Ishikawa (cell line): Measurements from ENCODE around the gene C1QL3.

Experiments
- CEBPB ChIP-seq: IDR thresholded peaks from 2 replicates; pipeline ENCODE4 v1.6.1; 2012
- CREB1 ChIP-seq: IDR thresholded peaks from 2 replicates; pipeline ENCODE4 v1.6.1; 2012; ENCODE audit warnings: low read depth
- EGR1 ChIP-seq: IDR thresholded peaks from 2 replicates; pipeline ENCODE4 v1.6.1; 2012
- EP300 ChIP-seq: IDR thresholded peaks from 2 replicates; pipeline ENCODE4 v1.6.1; 2012; ENCODE audit warnings: borderline replicate concordance
- FOXM1 ChIP-seq: IDR thresholded peaks from 2 replicates; pipeline ENCODE4 v1.6.1; 2012; ENCODE audit warnings: low read depth, borderline replicate concordance
- NFIC ChIP-seq: IDR thresholded peaks from 2 replicates; pipeline ENCODE4 v1.6.1; 2012
- RAD21 ChIP-seq: IDR thresholded peaks from 2 replicates; pipeline ENCODE4 v1.6.1; 2012; ENCODE audit warnings: low read depth
- REST ChIP-seq: IDR thresholded peaks from 2 replicates; pipeline ENCODE4 v1.6.1; 2012; ENCODE audit warnings: low read depth, mild to moderate bottlenecking
- TAF1 ChIP-seq: IDR thresholded peaks from 2 replicates; pipeline ENCODE4 v1.6.1; 2012; ENCODE audit warnings: low read depth, mild to moderate bottlenecking
- TCF12 ChIP-seq: IDR thresholded peaks from 2 replicates; pipeline ENCODE4 v1.6.1; 2012; ENCODE audit warnings: low read depth
- TEAD4 ChIP-seq: IDR thresholded peaks from 2 replicates; pipeline ENCODE4 v1.6.1; 2012
- YY1 ChIP-seq: IDR thresholded peaks from 2 replicates; pipeline ENCODE4 v1.6.1; 2012; ENCODE audit warnings: low read depth
- ZBTB7A ChIP-seq: IDR thresholded peaks from 2 replicates; pipeline ENCODE4 v1.6.1; 2012; ENCODE audit warnings: low read depth
- TF ChIP-seq, protein P1 (sequence below): IDR thresholded peaks from 2 replicates; pipeline ENCODE4 v1.6.1; 2012
- TF ChIP-seq, protein P2 (sequence below): IDR thresholded peaks from 2 replicates; pipeline ENCODE4 v1.6.1; 2012

Gene C1QL3

DNA sequence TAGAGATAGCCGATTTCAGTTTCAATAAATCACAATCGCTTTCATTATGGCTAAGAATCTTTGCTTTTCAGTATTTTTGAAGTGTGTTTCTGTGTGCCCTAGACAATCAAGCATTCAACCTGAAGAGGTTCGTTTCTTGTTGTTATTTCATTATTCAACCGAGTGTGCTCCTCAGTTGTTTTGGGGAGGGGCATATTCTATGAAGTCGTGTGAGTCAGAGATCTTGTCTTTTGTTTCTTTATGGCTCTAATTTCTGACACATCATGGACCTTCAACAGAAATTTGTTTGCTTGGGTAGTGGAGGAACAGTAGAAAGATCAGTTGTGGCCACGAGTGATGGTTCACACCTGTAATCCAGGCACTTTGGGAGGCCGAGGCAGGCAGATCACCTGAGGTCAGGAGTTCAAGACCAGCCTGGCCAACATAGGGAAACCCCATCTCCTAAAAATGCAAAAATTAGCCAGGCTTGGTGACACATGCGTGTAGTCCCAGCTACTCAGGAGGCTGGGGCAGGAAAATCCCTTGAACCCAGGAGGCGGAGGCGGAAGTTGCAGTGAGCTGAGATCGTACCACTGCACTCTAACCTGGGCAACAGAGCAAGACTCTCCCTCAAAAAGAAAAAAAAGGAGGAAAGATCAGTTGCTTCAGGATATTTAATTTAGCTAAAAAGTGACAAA, 38.3 kb downstream of the C1QL3 start:
- TF ChIP-seq FOXM1 = no peak
- no peak for TF ChIP-seq YY1
- TF ChIP-seq CREB1 = no peak
- TF ChIP-seq, protein P1, sequence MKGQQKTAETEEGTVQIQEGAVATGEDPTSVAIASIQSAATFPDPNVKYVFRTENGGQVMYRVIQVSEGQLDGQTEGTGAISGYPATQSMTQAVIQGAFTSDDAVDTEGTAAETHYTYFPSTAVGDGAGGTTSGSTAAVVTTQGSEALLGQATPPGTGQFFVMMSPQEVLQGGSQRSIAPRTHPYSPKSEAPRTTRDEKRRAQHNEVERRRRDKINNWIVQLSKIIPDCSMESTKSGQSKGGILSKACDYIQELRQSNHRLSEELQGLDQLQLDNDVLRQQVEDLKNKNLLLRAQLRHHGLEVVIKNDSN = no peak
- no peak for TF ChIP-seq TAF1
- TF ChIP-seq TCF12 = no peak
- TF ChIP-seq REST = no peak
- no peak for TF ChIP-seq NFIC

GRCh38 chr10:16481052-16481728, 40.5 kb downstream of the C1QL3 start:
- no peak for TF ChIP-seq TCF12
- peak; percentile 62 for TF ChIP-seq TEAD4

GRCh38 chr10:16478801-16479200, 42.9 kb downstream of the C1QL3 start:
- TF ChIP-seq TCF12 (no peak), ZBTB7A (no peak), CREB1 (no peak), RAD21 (no peak), CEBPB (no peak), EP300 (no peak), FOXM1 (no peak), NFIC (no peak), YY1 (no peak), TEAD4 (no peak), EGR1 (no peak), REST (no peak)
- TF ChIP-seq, protein P1 = no peak
- TF ChIP-seq, protein P2, sequence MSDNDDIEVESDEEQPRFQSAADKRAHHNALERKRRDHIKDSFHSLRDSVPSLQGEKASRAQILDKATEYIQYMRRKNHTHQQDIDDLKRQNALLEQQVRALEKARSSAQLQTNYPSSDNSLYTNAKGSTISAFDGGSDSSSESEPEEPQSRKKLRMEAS = no peak

GRCh38 chr10:16477757-16478156, 43.9 kb downstream of the C1QL3 start:
- TF ChIP-seq, protein P1 = no peak
- TF ChIP-seq EP300 = no peak
- TF ChIP-seq REST = no peak
- no peak for TF ChIP-seq TAF1
- TF ChIP-seq RAD21 = no peak
- no peak for TF ChIP-seq CEBPB
- TF ChIP-seq YY1 = no peak
- no peak for TF ChIP-seq FOXM1
- TF ChIP-seq TEAD4 = no peak
- TF ChIP-seq CREB1 = no peak
- TF ChIP-seq, protein P2 = no peak
- no peak for TF ChIP-seq EGR1
- no peak for TF ChIP-seq TCF12
- no peak for TF ChIP-seq NFIC
